GM19328 (cell line): ENCODE results near the gene LLGL2.
"Not testable (repeated sequence)": the region's sequence is repeated elsewhere in the genome, so short reads cannot be mapped to it uniquely, and the experiment has no call there.

Experiments
- ATAC-seq: cut with Tn5 transposase; IDR thresholded peaks from one replicate; pipeline ENCODE4 v1.9.1; 2021; ENCODE audit warnings: mild to moderate bottlenecking, moderate library complexity; ENCODE audit not compliant: unreplicated experiment

The LLGL2 gene

GRCh38 chr17:75524970-75525805, at the start of gene LLGL2:
Gene LLGL2 (plus strand): TSS chr17:75525697. CDS start chr17:75543427, 17,730 bp downstream.
- peak; percentile 78 for ATAC-seq

GRCh38 chr17:75475851-75476250, 49.6 kb upstream of the LLGL2 start:
- ATAC-seq: no peak

- ATAC-seq: no peak
These were observed 49.2 kb upstream of the LLGL2 start for GRCh38 chr17:75476271-75476671.

GRCh38 chr17:75476752-75477489, 48.6 kb upstream of the LLGL2 start:
- no peak for ATAC-seq

GRCh38 chr17:75477490-75477862, 48.0 kb upstream of the LLGL2 start:
- not testable (repeated sequence) for ATAC-seq

GRCh38 chr17:75478508-75478907, 47.0 kb upstream of the LLGL2 start:
- ATAC-seq: no peak

- no peak for ATAC-seq
These were observed 45.2 kb upstream of the LLGL2 start for GRCh38 chr17:75480281-75480680.

- no peak for ATAC-seq
These were observed 44.1 kb upstream of the LLGL2 start for GRCh38 chr17:75481194-75482068.

- no peak for ATAC-seq
These were observed 43.2 kb upstream of the LLGL2 start for GRCh38 chr17:75482098-75482942.

- ATAC-seq: no peak
These were observed 39.8 kb upstream of the LLGL2 start for GRCh38 chr17:75485688-75486087.

- no peak for ATAC-seq
These were observed 39.3 kb upstream of the LLGL2 start for GRCh38 chr17:75486151-75486550.

- no peak for ATAC-seq
These were observed 38.5 kb upstream of the LLGL2 start for GRCh38 chr17:75486951-75487350.

- ATAC-seq: no peak
These were observed 38.0 kb upstream of the LLGL2 start for GRCh38 chr17:75487351-75488070.

GRCh38 chr17:75488693-75489510, 36.6 kb upstream of the LLGL2 start:
- ATAC-seq: no peak

- no peak for ATAC-seq
These were observed 36.0 kb upstream of the LLGL2 start for GRCh38 chr17:75489511-75489955.

GRCh38 chr17:75490173-75490743, 35.2 kb upstream of the LLGL2 start:
- no peak for ATAC-seq

- no peak for ATAC-seq
These were observed 34.4 kb upstream of the LLGL2 start for GRCh38 chr17:75490953-75491649.

- no peak for ATAC-seq
These were observed 33.8 kb upstream of the LLGL2 start for GRCh38 chr17:75491680-75492079.
